NCI-H345 treated with DMSO at 0.1 percent for 48 hours (cell line): ENCODE results near the gene IMMP1L.
"Not testable (repeated sequence)": the region's sequence is repeated elsewhere in the genome, so short reads cannot be mapped to it uniquely, and the experiment has no call there.

ENCODE experiments used
- DNase-seq: peaks from one replicate; lab custom pipeline; 2025; ENCODE audit not compliant: unreplicated experiment; lab: John Stamatoyannopoulos, UW

IMMP1L gene, protein sequence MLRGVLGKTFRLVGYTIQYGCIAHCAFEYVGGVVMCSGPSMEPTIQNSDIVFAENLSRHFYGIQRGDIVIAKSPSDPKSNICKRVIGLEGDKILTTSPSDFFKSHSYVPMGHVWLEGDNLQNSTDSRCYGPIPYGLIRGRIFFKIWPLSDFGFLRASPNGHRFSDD

DNA sequence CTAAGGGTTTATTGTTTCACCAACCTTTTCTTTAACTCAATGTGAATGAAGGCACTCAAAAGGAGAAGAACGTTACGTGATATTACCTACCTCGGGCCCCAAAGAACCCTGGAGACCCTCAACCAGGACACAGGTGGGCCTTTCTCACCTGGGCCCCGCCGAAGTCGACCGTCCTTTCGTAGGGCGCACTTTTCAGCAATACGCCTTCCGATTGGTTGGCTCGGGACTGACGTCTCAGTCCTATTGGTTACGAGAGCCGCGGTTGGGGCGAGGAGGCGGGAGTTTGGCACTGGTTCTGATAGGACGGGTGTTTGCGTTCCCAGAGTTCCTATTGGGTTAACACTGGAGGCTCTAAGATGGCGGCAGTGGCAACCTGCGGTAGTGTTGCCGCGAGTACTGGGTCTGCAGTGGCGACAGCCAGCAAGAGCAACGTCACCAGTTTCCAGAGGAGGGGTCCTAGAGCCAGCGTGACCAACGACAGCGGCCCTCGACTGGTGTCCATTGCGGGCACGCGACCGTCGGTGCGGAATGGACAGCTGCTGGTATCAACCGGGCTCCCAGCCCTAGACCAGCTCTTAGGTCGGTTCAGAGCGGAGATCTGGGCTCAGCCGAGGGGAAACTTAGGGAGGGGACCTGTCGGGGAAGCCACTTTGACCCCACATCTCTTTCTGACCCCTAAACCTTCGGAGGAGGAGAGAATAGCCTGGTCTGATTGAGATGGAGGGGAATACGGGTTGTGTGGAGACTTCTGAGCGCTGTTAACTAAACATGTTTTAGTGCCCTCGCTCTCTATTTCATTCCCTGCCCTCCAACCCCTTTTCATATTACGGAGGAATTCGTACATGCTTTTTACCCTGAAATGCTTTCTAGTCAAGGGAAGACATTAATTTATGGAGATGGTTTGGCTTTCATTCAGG, at the start of gene IMMP1L, which contains the start of gene ELP4:
Gene IMMP1L, minus strand, starts transcription at position 194 of the 917 bp plus-strand sequence. CDS start 46,346 bp downstream, outside the sequence.
Gene ELP4, plus strand, starts transcription at position 339 of the 917 bp plus-strand sequence. Its CDS starts 18 bp downstream, at position 357.
- DNase-seq: peak; percentile 96

DNA sequence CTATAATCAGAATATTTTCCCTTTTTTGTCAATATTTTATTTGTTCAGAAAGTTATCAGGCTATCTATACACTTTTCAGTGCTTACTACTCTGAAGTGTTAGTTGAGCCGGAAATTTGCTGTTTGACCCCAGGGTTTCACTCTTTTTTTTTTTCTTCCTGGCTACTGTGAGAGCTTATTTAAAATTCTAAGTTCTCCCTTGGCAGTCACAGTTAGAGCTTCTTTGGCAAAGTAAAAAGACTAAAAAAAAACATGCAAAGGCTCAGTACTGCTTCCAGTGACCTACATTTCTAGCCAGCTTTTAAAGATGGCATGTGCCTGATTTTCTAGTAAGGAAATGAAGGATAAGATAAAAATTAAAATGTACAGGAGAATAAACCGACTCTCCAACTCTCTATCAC, 48.6 kb upstream of the IMMP1L start:
- DNase-seq: no peak

DNA sequence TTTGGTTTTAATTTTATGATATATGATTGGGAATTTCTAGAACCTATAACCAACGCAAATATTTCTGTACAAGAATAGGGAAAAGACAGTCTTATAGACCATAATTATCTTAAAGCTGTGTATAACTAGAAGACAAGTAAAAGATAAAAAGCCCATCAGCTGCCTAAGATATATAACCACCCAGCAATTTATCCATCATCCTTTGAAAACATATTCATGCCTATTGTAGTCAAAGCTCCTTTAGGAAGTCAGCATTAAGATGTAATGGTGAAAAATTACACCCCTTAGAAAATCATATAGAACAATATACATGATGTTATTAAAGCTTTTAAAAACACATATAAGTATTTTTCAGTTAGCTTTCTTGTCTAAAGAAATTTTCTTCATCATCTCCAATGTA, 46.5 kb upstream of the IMMP1L start:
- DNase-seq: no peak

DNA sequence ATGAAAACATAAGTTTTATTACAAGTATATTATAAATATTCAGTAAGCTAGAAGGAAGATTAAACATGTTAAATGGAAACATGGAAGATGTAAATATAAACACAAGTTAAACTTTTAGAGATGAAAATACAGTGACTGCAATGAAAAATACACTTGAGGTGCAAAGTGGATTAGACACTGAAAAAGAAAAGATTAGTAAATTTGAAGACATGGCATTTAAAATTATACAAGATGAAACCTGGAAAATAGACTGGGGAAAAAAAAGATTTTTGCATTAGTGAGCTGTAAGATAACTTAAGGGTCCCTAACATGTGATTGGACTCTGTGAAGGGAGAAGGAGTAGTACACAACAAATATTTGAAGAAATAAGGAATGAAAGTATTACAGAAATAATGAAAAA, 33.4 kb upstream of the IMMP1L start:
- no peak for DNase-seq

DNA sequence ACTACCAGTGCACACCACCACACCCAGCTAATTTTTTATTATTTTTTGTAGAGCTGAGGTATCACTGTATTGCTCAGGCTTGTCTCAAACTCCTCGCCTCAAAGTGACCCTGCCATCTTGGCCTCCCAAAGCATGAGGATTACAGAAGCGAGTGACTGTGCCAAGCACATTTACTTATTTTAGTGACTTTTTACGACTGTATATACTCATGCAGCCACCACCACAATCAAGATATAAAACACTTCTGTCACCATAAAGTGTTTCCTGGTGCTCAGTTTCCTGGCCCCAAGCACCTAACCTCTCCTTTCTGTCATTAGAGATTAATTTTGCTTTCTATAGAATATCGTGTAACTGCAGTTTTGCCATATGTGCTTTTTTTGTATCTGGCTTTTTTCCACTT, 26.1 kb upstream of the IMMP1L start:
- DNase-seq: no peak

DNA sequence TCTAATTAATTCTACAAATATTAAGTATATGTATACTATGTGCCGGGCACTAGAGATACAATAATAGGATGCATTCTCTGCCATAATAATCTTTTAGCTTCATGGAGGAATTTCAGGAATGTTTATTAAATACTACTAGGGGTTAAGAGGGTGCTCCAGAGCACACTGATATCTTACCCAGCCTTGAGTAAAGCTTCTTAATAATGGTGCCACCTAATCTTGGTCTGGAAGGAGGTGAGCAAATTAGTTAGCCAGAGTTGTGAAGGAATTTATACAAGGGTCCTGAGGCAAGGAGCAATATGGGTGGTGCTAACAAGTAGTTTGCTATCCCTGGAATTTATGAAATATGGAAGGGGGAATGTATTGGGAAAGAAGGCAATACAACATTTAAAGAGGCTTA, 21.9 kb upstream of the IMMP1L start:
- no peak for DNase-seq

DNA sequence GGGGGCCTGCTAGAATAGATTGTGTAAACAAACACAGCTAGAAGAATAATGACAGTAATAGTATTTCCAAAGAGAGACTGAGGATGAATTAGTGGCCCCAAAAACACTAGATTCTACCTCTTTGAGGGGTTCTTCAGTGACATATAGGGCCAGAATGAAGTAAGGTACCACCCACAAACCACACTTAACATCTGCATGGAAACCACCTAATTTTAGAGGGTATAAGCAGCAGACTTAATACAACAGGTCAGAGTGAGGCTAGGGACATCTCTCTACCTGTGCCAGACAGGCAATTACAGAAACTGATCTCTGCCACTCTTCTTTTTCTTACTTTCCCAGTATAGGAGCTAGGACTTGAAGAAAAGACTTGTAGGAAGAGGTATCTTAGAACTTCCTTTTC, 20.3 kb upstream of the IMMP1L start:
- no peak for DNase-seq

DNA sequence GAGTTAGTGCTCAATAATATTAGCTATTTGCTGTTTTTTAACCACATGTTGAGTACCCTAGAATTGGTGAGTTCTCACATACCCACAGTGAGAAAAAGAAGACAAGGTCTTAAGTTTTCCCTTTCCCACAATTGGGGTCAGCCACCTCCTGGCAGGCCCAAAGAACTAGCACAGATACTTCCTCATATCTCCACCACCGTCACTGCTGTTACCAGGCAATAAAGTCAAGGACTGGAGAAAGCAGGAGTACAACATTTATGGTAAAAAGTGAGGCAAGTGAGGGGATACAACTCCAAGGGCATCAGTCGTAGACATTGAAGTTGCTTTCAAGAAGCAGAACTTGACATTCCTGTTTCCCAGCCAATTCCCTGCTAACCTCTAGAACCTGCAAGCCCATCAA, 19.8 kb upstream of the IMMP1L start:
- no peak for DNase-seq

DNA sequence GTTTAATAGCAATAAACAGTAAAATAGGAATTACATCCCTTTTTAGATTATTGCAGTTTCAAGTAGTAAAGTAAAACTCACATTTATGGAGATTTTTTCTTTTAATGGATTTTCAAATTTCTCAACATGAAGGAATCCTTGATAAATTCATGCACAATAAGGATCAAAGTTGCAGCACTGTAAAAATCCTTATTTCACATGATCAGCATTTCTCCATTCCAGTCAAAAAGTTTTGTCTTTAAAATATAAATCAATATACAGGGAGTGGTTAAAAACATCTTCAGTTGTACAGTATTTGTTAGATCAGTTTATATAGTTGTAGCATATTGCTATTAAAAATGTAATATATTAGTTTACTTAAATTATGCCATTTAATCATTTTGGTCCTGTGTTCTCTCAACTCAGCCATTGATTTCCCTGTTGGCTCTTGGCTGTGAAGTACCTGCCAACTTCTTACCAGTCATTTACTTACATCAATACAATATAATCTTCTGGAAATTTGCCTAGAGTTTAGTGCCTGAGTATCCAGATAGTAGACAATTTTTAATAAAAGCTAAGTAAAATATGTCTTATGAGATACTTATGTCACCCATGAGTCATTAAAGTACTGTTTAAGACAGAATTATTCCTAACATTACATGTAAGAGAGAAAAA, 12.2 kb upstream of the IMMP1L start:
- no peak for DNase-seq

DNA sequence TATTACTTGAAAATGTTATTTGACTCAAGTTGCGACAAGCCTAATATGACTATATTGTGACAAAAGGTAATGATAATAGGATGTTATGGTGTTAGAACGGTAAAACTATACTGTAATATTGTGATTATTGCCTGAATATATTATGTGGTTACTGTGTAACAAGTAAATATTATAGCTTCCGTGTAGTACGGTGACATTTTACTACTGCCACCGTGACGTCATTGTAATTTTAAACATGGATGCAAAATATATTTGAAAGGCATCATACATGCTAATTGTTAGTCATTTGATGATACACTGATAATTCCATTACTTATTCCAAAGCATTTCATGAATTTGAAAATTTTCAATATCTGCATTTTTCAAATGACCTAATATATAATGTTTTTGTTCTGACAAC, 2.7 kb upstream of the IMMP1L start:
- no peak for DNase-seq

DNA sequence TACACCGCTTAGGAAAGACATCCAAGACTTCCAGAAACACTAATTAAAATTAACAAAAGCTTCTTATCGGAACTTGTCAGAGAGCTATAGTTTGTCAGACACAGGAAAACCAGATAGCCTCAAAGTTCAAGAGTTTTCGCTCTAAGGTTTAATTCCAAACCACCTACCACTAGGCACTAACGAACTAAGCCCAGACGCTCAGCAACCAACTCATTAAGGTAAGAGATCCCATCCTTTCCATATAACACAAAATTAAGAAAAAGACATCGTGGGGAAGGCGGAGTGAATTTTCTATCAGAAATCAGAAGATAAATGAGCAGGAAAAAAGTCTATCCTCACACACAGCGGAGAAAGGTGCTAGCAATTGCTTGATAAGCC, 382 bp downstream of the IMMP1L start:
- no peak for DNase-seq

DNA sequence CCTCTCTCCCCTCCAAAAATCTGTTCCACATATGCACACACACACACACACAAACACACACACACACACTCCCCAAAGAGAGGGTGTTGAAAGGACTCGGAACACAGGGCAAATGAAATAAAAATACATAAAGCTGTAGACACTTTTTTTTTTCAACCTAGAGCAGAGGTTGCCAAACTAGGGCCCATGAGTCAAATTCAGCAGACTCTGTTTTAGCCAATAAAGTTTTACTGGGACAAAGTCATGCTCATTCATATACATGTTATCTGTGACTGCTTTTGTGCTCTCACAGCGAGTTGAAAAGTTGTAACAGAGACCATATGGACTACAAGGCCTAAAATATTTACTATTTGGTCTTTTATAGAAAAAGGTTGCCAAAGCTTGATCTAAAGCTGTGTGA, 8.9 kb downstream of the IMMP1L start:
- no peak for DNase-seq

DNA sequence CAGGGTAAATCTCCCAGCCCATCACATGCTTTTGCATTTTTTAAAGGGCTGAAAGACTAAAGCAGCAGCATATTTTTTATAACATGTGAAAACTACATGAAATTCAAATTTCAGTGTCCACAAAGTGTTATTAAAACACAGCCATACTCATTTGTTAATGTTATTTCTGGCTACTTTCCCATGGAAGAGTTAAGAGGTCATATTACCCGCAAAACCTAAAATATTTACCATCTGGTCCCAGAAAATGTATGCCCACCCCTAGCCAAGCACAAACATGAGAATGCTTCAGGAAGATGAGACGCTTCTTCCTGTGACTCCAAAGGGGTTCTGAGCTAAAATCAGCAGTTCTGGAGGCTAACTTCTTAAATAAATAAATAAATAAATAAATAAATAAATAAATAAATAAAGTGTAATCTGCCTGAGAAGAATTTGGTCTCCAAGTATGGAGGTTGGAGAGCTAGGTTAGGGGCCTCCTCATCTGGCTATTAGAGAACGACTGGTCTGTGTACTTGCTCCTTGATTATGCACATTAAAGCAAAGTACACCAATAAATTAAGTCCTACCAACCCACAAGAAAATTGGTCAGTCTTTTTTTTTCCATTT, 9.7 kb downstream of the IMMP1L start:
- DNase-seq: no peak

DNA sequence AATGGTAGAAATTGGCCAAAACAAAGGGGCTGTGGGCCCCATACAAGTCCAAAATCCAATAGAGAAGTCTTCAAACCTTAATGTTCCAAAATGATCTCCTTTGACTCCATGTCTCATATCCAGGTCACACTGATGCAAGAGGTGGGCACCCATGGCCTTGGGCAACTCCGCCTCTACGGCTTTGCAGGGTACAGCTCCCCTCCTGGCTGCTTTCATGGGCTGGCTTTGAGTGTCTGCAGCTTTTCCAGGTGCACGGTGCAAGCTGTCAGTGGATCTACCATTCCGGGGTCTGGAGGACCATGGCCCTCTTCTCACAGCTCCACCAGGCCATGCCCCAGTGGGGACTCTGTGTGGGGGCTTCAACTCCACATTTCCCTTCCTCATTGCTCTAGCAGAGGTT, 15.7 kb downstream of the IMMP1L start:
- DNase-seq: not testable (repeated sequence)

DNA sequence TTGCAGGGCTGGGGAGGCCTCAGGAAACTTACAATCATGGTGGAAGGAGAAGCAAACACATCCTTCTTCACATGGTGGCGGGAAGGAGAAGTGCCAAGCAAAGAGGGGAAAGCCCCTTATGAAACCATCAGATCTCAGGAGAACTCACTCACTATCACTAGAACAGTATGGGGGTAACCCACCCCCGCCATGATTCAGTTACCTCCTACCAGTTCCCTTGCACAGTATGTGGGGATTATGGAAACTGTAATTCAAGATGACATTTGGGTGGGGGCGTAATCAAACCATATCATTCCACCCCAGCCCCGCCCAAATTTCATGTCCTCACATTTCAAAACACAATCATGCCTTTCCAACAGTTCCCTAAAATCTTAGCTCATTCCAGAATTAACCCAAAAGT, 16.2 kb downstream of the IMMP1L start:
- no peak for DNase-seq

DNA sequence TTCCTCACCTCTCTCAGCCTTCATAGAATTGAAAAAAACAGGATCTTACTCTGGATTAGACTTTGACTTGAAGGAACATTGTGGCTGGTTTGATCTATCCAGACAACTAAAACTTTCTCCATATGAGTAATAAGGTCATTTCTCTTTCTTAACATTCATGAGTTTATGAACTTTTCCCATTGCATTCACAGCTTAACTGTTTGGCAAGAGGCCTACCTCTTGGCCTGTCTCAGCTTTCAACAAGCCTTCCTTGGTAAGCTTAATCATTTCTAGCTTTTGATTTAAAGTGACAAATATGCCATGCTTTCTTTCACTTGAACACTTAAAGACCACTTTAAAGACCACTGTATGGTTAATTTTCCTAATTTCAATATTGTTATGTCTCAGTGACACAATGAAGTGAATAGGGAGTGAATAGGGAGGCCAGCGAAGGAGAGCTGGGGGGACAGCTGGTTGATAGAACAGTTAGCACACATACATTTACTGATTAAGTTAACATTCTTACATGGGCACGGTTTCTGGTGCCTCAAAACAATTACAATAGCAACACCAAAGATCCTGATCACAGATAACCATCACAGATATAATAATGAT, 17.0 kb downstream of the IMMP1L start:
- no peak for DNase-seq

DNA sequence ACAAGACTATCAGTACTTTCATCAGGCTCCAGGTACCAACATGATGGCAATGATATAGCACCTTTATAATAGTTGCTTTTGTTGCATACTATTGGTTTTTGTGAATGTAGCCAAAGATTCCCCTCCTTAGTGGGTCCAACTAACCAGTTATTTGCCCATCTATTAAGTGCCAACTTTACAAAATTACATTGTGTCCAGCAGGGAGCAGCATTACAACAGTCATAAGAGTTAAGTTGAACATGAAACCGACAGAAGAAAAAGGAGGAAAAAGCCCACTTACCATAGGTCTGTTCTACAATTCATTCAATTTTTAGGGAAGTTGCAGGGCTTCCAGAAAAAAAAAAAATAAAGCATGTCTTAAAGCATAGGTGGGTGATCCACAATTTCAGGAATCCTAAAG, 21.6 kb downstream of the IMMP1L start:
- no peak for DNase-seq

DNA sequence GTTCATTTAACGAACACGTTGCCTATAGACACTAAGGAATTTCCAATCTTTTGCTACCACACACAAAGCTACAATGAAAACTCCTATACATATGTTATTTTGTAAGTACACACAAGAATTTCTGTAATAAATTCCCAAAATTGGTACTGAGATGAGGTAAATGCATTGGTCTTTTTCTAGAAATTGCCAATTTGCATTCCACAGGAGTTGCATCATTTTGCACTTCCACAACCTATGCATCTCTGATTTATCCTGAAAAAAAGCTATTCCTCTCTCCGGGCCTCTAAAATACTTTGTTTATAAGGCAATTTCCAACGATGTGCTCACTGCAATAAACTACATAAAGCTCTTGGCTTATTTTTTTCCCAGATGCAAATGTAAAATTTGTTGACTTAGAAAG, 24.9 kb downstream of the IMMP1L start:
- DNase-seq: no peak

DNA sequence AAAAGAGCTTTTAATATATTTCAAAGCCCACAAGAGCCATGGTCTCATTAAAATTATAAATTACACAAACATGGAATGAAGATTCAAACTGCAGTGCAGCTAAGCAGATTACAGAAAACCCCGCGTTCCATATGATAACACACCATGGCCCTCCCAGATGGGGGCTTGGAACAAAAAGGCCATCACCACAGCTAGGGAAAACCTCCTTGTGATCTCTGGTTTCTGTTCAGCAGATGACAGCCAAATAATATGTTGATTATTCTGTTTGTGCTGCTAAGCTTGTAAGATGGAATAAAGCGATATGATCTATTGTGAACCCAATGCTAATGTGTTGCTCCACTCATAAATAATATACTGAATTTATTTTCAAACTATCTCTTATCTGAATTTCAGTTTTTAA, 28.5 kb downstream of the IMMP1L start:
- DNase-seq: no peak

DNA sequence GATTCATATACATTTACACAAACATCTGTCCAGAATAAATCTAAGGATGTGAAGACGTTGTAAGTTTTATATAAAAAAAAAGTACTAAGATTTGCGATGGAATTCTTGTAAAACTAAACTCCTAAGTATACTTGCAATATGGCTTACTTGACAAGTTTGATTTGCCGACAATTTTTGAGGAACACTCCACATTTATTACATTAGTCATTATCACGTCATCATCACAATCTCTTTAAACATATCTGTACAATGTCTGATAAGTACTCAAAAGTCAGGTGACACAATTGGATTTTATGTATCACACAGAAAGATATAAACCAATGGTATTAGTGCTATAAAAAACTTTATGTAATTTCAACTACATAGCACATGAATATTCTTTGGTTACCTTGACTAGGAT, 30.4 kb downstream of the IMMP1L start:
- DNase-seq: no peak

DNA sequence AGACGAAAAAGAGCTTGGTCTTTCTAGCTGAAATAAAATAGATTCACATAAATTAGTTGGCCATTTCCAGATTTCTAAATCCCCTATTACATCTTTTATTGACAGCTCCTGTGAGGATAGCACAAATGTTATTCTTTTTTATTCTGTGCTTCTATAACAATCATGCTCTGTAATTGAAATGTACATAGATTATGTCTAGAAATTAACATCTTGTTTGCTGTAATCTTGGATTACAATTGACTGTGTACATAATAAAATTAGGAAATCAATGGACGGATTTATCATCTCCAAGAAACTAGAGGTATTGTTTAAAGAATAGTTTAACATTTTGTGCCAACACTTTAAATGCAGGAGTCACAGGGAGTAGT, 31.2 kb downstream of the IMMP1L start:
- DNase-seq: no peak
